ENCODE results near the gene BAHCC1.

The BAHCC1 gene

DNA sequence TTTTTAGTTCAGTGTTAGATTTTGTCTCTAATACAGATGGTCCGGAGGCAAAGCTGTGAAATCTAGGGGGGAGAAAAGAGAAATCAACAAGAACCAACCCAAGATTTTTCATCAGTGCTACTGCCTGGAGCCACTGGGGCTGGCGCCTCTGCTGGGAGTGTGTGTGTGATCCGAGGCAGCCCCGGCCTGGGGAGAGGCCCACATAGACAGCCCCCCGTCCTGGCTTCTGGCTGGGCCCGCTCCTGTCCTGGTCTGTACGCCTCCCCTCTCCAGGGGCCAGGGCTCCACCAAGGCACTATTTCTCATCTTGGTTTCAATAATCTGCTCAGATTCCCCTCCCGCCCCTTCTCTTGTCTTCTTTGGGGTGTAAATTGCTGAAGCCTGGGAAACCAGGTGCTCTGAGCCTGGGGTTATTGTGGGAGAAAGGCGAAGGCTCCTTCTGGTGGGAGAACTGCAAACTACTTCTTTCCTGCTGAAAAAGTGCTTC lies 7.8 kb downstream of the BAHCC1 start:
- Histone ChIP-seq H3K36me3 (ENCODE audit: insufficient read depth, low read depth, low read length) (no peaks in the 10 kb centered on the region), H3K27ac (ENCODE audit: low read length) (no peak overlapping the region), H3K9me3 (ENCODE audit: insufficient read depth, low read depth, low read length) (no peaks in the 10 kb centered on the region), H3K9ac (ENCODE audit: low read depth, low read length) (no peak overlapping the region), H3K4me3 (ENCODE audit: low read length) (no peak overlapping the region), H3K27me3 (ENCODE audit: insufficient read depth, low read length) (peaks cover 79% of the 10 kb centered on the region), H3K4me1 (ENCODE audit: insufficient read depth, low read length) (peaks cover 12% of the 10 kb centered on the region; the same call in 1 of the 2 replicates)

DNA sequence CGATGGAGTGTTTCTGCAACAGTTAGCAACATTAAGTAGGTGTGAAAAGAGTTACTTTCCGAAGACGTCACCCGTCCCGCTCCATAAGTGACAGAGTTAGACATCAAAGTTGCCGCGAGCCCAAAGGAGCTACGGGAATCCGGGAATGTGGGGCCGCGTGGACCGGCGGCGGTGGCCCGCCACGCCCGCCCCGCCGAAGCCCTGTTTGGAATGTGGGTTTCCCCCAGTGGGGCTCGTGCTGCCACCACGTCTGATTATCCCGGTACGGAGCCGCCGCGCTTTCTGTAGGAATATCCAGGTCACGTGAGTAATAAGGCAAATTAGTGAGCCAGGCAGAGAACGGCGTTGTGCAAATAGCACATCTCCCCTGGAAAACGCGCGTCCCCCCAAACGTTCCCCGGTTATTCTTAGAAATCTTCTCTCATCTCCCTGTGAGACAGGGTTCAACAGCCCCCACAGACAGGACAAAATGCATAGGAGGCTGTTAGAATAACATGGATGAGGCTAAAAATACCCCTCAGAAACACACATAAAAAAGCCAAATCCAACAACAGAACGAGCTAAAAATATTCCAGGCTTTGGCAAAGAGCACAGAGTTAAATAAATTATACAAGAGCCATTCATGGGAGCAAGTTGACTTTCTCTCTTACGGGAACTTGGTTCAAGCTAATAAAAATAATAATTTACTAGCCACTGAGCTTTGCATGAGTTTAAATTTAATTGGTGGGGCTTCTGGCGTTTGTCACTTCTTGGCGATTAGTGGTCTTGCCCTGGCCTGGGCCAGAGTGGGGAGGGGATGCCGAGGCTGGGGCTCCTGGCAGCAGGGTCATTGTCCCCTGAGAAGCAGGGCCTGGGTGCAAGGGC lies 8.6 kb downstream of the BAHCC1 start:
- peaks cover 12% of the 10 kb centered on the region; the same call in 1 of the 2 replicates for H3K4me1 ChIP-seq (ENCODE audit: insufficient read depth, low read length)
- peaks cover 70% of the 10 kb centered on the region for H3K27me3 ChIP-seq (ENCODE audit: insufficient read depth, low read length)
- no peak overlapping the region for H3K9ac ChIP-seq (ENCODE audit: low read depth, low read length)
- no peak overlapping the region for H3K4me3 ChIP-seq (ENCODE audit: low read length)
- no peak overlapping the region for H3K27ac ChIP-seq (ENCODE audit: low read length)
- H3K9me3 ChIP-seq (ENCODE audit: insufficient read depth, low read depth, low read length): no peaks in the 10 kb centered on the region
- H3K36me3 ChIP-seq (ENCODE audit: insufficient read depth, low read depth, low read length): no peaks in the 10 kb centered on the region

- peaks cover 12% of the 10 kb centered on the region; the same call in 1 of the 2 replicates for H3K4me1 ChIP-seq (ENCODE audit: insufficient read depth, low read length)
- no peak overlapping the region for H3K4me3 ChIP-seq (ENCODE audit: low read length)
- H3K27me3 ChIP-seq (ENCODE audit: insufficient read depth, low read length): peaks cover 65% of the 10 kb centered on the region
- no peaks in the 10 kb centered on the region for H3K9me3 ChIP-seq (ENCODE audit: insufficient read depth, low read depth, low read length)
- H3K9ac ChIP-seq (ENCODE audit: low read depth, low read length): no peak overlapping the region
- no peak overlapping the region for H3K27ac ChIP-seq (ENCODE audit: low read length)
- H3K36me3 ChIP-seq (ENCODE audit: insufficient read depth, low read depth, low read length): no peaks in the 10 kb centered on the region
Measured at GRCh38 chr17:81404558-81405165, 9.4 kb downstream of the BAHCC1 start.

DNA sequence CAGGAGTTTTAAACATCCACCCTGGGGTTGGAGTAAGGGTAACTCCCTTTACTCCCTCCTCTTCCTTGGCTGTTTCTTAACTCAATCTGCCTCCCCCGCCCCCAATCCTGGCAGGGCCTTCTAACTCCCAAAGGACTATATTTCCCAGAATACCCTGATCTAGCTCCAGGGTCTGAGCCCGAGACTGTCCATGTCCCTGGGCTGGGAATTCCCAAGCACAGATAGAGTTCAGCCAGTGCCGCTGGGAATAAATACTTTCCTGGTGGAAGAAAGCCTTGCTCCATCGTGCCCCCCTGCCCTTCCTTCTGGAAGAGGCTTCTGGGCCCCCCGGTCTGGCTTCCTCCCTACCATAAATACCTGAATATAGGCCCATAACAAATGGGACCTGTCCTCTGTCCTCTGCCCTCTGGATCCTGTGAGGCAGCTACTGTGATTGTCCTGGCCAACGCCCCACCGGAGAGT lies 10.2 kb downstream of the BAHCC1 start:
- Histone ChIP-seq H3K4me3 (ENCODE audit: low read length) (no peak overlapping the region), H3K4me1 (ENCODE audit: insufficient read depth, low read length) (peaks cover 12% of the 10 kb centered on the region; the same call in 1 of the 2 replicates), H3K9me3 (ENCODE audit: insufficient read depth, low read depth, low read length) (no peaks in the 10 kb centered on the region), H3K36me3 (ENCODE audit: insufficient read depth, low read depth, low read length) (no peaks in the 10 kb centered on the region), H3K27ac (ENCODE audit: low read length) (no peak overlapping the region), H3K9ac (ENCODE audit: low read depth, low read length) (no peak overlapping the region), H3K27me3 (ENCODE audit: insufficient read depth, low read length) (peaks cover 58% of the 10 kb centered on the region)

DNA sequence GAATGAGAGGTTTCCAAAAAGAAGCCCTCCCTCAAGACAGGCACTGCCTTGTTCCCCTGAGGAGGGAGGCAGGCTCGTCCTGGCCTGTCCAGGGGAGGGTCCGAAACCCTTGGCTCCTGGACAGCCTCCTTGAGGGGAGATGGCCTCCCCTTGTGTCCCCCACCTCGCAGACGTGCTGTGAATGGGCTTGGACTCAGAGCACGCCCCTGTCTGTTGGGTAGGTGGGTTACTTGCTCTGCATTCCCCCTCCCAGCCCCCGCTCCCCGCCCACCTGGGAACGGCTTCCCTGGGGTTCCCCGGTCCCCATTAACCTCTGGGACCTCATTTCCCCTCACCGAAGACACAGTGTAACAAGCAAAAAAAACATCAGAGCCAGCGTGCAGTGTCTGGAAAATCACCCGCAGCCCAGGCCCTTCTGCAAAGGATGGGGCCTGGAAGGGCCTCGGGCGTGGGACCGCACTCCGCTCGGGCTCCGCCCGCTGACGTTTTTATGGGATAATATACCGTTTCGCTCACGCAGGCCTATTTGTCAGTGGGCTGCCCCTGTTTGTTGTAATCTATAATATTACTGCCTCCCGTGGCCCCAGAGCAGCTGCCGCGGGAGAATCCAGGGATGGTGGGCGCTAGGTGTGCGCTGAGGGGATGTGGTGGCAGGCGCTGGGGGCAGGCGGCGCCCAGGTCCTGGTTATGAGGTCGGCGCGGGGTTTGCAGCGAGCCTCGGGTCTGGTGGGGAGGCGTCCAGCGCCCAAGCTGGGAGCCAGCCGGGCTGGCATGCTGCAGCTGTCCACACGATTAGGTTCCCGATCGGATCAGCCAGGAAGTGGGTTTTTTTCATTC lies 11.1 kb downstream of the BAHCC1 start:
- Histone ChIP-seq H3K4me3 (ENCODE audit: low read length) (no peak overlapping the region), H3K27ac (ENCODE audit: low read length) (no peak overlapping the region), H3K27me3 (ENCODE audit: insufficient read depth, low read length) (peaks cover 49% of the 10 kb centered on the region), H3K36me3 (ENCODE audit: insufficient read depth, low read depth, low read length) (no peaks in the 10 kb centered on the region), H3K4me1 (ENCODE audit: insufficient read depth, low read length) (peaks cover 10% of the 10 kb centered on the region; the same call in 1 of the 2 replicates), H3K9ac (ENCODE audit: low read depth, low read length) (no peak overlapping the region), H3K9me3 (ENCODE audit: insufficient read depth, low read depth, low read length) (no peaks in the 10 kb centered on the region)

- H3K27me3 ChIP-seq (ENCODE audit: insufficient read depth, low read length): peaks cover 32% of the 10 kb centered on the region
- no peaks in the 10 kb centered on the region for H3K9me3 ChIP-seq (ENCODE audit: insufficient read depth, low read depth, low read length)
- no peaks in the 10 kb centered on the region for H3K36me3 ChIP-seq (ENCODE audit: insufficient read depth, low read depth, low read length)
- H3K27ac ChIP-seq (ENCODE audit: low read length): no peak overlapping the region
- H3K4me3 ChIP-seq (ENCODE audit: low read length): no peak overlapping the region
- no peaks in the 10 kb centered on the region for H3K4me1 ChIP-seq (ENCODE audit: insufficient read depth, low read length)
- no peak overlapping the region for H3K9ac ChIP-seq (ENCODE audit: low read depth, low read length)
Measured at GRCh38 chr17:81408049-81408448, 12.8 kb downstream of the BAHCC1 start.

DNA sequence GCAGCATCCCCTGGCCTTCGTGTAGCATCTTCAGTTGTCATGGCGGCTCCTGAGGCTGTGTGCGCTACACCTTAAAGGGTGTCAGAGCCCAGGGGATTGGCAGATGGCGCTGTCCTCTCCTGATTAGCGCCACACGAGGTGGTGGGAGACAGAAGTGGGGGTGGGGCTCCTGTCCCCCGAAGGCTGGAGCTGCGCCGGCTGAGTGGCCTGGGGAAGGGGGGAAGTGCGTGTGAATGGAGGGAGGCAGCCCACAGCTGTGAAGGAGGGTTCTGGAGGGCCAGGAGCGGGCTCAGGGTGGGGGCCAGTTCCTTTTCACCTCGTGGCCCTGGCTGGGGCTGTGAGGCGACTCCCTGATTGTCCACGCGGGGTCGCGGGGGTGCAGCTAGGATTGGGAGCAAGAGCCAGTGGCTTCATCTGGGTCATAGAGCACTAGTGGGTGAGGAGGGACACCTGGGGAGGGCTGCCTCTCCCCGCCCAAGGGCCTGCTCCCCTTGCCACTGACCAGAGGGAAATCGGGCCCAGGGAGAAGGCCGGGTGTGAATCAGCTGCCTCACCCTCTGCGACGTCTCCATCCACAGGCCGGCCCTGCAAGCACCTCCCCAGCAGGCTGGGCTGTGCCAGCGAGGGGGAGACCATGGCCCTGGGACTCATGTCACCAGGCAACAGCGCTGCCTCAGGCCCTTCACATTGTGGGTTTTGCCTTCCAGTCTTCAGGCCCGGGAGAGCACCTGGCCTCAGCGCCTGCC lies 14.1 kb downstream of the BAHCC1 start:
- Histone ChIP-seq H3K27me3 (ENCODE audit: insufficient read depth, low read length) (peaks cover 18% of the 10 kb centered on the region), H3K4me1 (ENCODE audit: insufficient read depth, low read length) (no peaks in the 10 kb centered on the region), H3K4me3 (ENCODE audit: low read length) (no peak overlapping the region), H3K9me3 (ENCODE audit: insufficient read depth, low read depth, low read length) (no peaks in the 10 kb centered on the region), H3K27ac (ENCODE audit: low read length) (no peak overlapping the region), H3K36me3 (ENCODE audit: insufficient read depth, low read depth, low read length) (no peaks in the 10 kb centered on the region), H3K9ac (ENCODE audit: low read depth, low read length) (no peak overlapping the region)

DNA sequence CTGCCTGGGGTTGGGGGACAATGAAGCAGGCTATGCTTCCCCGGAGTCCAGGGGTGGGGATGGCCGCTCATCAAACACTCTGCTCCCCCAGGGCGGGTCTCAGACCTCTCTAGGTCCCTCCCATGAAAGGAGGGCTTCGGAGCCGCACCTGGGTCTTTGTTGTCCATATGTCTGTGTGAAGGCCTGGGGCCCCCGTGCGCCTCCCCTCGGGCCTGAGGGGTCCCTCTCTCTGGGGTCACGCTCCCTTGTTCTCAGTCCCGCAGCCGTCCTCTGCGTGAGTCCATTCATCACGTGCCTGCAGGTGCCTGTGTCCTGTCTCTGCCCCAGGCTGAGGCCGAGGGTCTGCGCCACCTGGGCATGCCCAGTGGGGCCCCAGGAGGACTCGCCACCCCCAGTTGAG lies 15.6 kb downstream of the BAHCC1 start:
- H3K9me3 ChIP-seq (ENCODE audit: insufficient read depth, low read depth, low read length): no peaks in the 10 kb centered on the region
- H3K27me3 ChIP-seq (ENCODE audit: insufficient read depth, low read length): peaks cover 5% of the 10 kb centered on the region
- no peak overlapping the region for H3K27ac ChIP-seq (ENCODE audit: low read length)
- no peaks in the 10 kb centered on the region for H3K4me1 ChIP-seq (ENCODE audit: insufficient read depth, low read length)
- H3K4me3 ChIP-seq (ENCODE audit: low read length): no peak overlapping the region
- no peak overlapping the region for H3K9ac ChIP-seq (ENCODE audit: low read depth, low read length)
- no peaks in the 10 kb centered on the region for H3K36me3 ChIP-seq (ENCODE audit: insufficient read depth, low read depth, low read length)

GRCh38 chr17:81411305-81411704 lies 16.0 kb downstream of the BAHCC1 start:
- Histone ChIP-seq H3K27me3 (ENCODE audit: insufficient read depth, low read length) (peaks cover 5% of the 10 kb centered on the region), H3K9me3 (ENCODE audit: insufficient read depth, low read depth, low read length) (no peaks in the 10 kb centered on the region), H3K4me3 (ENCODE audit: low read length) (no peak overlapping the region), H3K9ac (ENCODE audit: low read depth, low read length) (no peak overlapping the region), H3K27ac (ENCODE audit: low read length) (no peak overlapping the region), H3K4me1 (ENCODE audit: insufficient read depth, low read length) (no peaks in the 10 kb centered on the region), H3K36me3 (ENCODE audit: insufficient read depth, low read depth, low read length) (no peaks in the 10 kb centered on the region)

DNA sequence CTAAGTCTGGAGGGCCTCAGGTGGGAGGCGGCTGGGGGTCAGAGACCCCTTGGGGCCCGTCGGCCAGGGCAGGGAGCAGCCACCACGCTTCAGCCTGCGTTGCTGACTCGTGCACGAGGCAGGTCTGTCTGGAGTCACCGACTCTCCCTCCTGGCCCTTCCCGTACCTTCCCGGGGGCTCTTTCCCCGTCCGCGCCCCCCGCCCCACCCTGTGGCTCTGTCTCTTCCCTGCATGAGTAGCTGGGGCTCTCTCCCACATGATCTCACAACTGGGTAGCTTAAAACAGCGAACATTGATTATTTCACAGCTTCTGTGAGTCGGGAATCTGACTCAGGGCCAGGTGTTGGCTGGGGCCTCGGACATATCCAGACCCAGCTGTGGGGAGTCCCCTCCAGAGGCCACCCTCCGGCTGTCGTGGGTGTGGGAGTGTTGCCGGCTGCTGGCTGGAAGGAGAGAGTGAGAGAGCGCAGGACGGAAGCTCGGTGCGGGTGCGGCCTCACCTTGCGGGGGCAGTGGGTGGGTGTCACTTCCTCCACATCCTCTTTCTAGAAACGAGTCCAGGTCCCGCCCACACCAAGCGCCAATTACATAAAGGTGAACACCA lies 17.3 kb downstream of the BAHCC1 start:
- Histone ChIP-seq H3K36me3 (ENCODE audit: insufficient read depth, low read depth, low read length) (no peaks in the 10 kb centered on the region), H3K9me3 (ENCODE audit: insufficient read depth, low read depth, low read length) (no peaks in the 10 kb centered on the region), H3K27ac (ENCODE audit: low read length) (no peak overlapping the region), H3K4me3 (ENCODE audit: low read length) (no peak overlapping the region), H3K9ac (ENCODE audit: low read depth, low read length) (no peak overlapping the region), H3K4me1 (ENCODE audit: insufficient read depth, low read length) (no peaks in the 10 kb centered on the region), H3K27me3 (ENCODE audit: insufficient read depth, low read length) (no peaks in the 10 kb centered on the region; the same call in 1 of the 2 replicates)

Data from iPS-20b (cell line).